ENCODE measurements around the gene LZTS3.

DNA sequence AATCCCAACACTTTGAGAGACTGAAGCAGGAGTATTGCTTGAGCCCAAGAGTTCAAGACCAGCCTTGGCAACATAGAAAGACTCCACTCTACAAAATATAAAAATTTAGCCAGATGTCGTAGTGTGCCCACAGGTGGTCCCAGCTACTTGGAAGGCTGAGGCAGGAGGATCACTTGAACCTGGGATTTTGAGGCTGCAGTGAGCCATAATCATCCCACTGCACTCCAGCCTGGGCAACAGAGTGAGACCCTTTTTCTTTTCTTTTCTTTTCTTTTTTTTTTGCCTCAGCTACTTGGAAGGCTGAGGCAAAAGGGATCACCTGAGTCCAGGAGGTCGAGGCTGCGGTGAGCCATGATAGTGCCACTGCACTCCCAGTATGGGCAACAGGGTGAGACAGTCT, 31.6 kb downstream of the LZTS3 start:
- TF ChIP-seq CTCF (IDR thresholded peaks at IDR 0.05) = no peak
- TF ChIP-seq POLR2A (IDR thresholded peaks at IDR 0.05; ENCODE audit: low read depth) = no peak
- no peak for TF ChIP-seq EP300 (IDR thresholded peaks at IDR 0.05)
- no peak for TF ChIP-seq POLR2AphosphoS5 (IDR thresholded peaks at IDR 0.05)
